K562 (cell line): Measurements from ENCODE around the gene VSTM1. TPM values are rescaled to one million over a fixed set of nuclear protein-coding genes. Genes with fewer than 3 reads are reported as not detected.

Source experiments
- ARID3B ChIP-seq: fragments of 250-450 bp; sonication (Bioruptor Pico); IDR thresholded peaks from 2 replicates; pipeline ENCODE4 v1.4.0; 2020; ENCODE audit warnings: borderline replicate concordance
- BRD9 ChIP-seq: fragments of 450-650 bp; IDR thresholded peaks from 2 replicates; pipeline ENCODE4 v1.6.1; 2018; ENCODE audit warnings: low read depth; ENCODE audit not compliant: partially characterized antibody
- CEBPB ChIP-seq: fragments of 450-650 bp; IDR thresholded peaks from 2 replicates; pipeline ENCODE4 v1.6.1; 2016; ENCODE audit warnings: missing genetic modification characterization, missing compliant biosample characterization
- FOXJ2 ChIP-seq: fragments of 200-800 bp; sonication (Bioruptor generic); IDR thresholded peaks from 2 replicates; pipeline ENCODE4 v1.6.1; 2016; ENCODE audit warnings: missing genetic modification characterization, missing compliant biosample characterization
- FOXP1 ChIP-seq: sonication (generic); formaldehyde crosslinking; IDR thresholded peaks from 2 replicates; pipeline ENCODE4 v1.8.0; 2022; ENCODE audit warnings: mild to moderate bottlenecking, missing genetic modification reagents
- IRF9 ChIP-seq: fragments of 450-650 bp; IDR thresholded peaks from 2 replicates; pipeline ENCODE4 v1.6.1; 2016; ENCODE audit warnings: missing biosample characterization, missing genetic modification characterization
- LEF1 ChIP-seq: fragments of 450-650 bp; IDR thresholded peaks from 2 replicates; pipeline ENCODE4 v1.6.1; 2016; ENCODE audit warnings: mild to moderate bottlenecking
- NCOA2 ChIP-seq, 2 experiments: fragments of 450-650 bp; IDR thresholded peaks; 2 replicates each; pipeline ENCODE4 v1.6.1; 2018; ENCODE audit warnings: mild to moderate bottlenecking in 2 of 2, moderate library complexity in 1 of 2; ENCODE audit not compliant: partially characterized antibody in 2 of 2
- NFRKB ChIP-seq: fragments of 450-650 bp; IDR thresholded peaks from 2 replicates; pipeline ENCODE4 v1.6.1; 2016; ENCODE audit warnings: low read depth
- NRF1 ChIP-seq, 2 experiments: fragments of 450-650 bp; IDR thresholded peaks in 1 of 2; conservative IDR thresholded peaks in 1 of 2; 2 replicates each; pipeline ENCODE4 v1.6.1; 2014; ENCODE audit warnings: mild to moderate bottlenecking in 2 of 2
- RAD51 ChIP-seq: fragments of 450-650 bp; IDR thresholded peaks from 2 replicates; pipeline ENCODE4 v1.7.1; 2016; ENCODE audit warnings: low read depth, mild to moderate bottlenecking, borderline replicate concordance
- SNRNP70 ChIP-seq: fragments of 200-400 bp; formaldehyde crosslinking; optimal IDR thresholded peaks from 2 replicates; pipeline ENCODE3; 2017; ENCODE audit warnings: low read depth, low read length
- SRSF1 ChIP-seq: fragments of 200-400 bp; formaldehyde crosslinking; IDR thresholded peaks from 2 replicates; pipeline ENCODE4 v1.6.1; 2017; ENCODE audit warnings: mild to moderate bottlenecking, low read depth, low read length, moderate library complexity
- SRSF3 ChIP-seq: fragments of 200-400 bp; formaldehyde crosslinking; IDR thresholded peaks from 2 replicates; pipeline ENCODE4 v1.6.1; 2016; ENCODE audit warnings: mild to moderate bottlenecking, low read length, moderate library complexity; ENCODE audit not compliant: insufficient read depth
- TOE1 ChIP-seq, 2 experiments: fragments of 450-650 bp in 1 of 2; sonication (generic) in 1 of 2; formaldehyde crosslinking in 1 of 2; IDR thresholded peaks; 2 replicates each; pipeline versions ENCODE4 v1.7.1 to v1.8.0; 2016 to 2022; ENCODE audit warnings: borderline replicate concordance in 2 of 2, mild to moderate bottlenecking in 2 of 2, antibody characterized with exemption in 1 of 2, inconsistent platforms in 1 of 2, low read depth in 1 of 2, missing genetic modification reagents in 1 of 2, moderate library complexity in 1 of 2
- U2AF1 ChIP-seq: fragments of 200-400 bp; formaldehyde crosslinking; optimal IDR thresholded peaks from 2 replicates; pipeline ENCODE3; 2017; ENCODE audit warnings: mild to moderate bottlenecking, low read depth, low read length, moderate library complexity
- ZBTB43 ChIP-seq: sonication (generic); formaldehyde crosslinking; IDR thresholded peaks from 2 replicates; pipeline ENCODE4 v1.8.0; 2023; ENCODE audit warnings: mild to moderate bottlenecking, missing genetic modification reagents
- ZNF121 ChIP-seq: sonication (generic); formaldehyde crosslinking; conservative IDR thresholded peaks from 2 replicates; pipeline ENCODE4 v1.8.0; 2022; ENCODE audit warnings: missing genetic modification reagents
- ZNF146 ChIP-seq: IDR thresholded peaks from one replicate; pipeline ENCODE4 v1.6.1; 2018; ENCODE audit warnings: missing compliant biosample characterization; ENCODE audit not compliant: unreplicated experiment
- ZNF280A ChIP-seq: fragments of 450-650 bp; IDR thresholded peaks from 2 replicates; pipeline ENCODE4 v1.6.1; 2018; ENCODE audit warnings: mild to moderate bottlenecking, low read depth; ENCODE audit not compliant: partially characterized antibody
- ZNF444 ChIP-seq: fragments of 250-450 bp; sonication (Bioruptor Pico); IDR thresholded peaks from 2 replicates; pipeline ENCODE4 v1.4.0; 2020; ENCODE audit warnings: mild to moderate bottlenecking, moderate library complexity
- ZNF778 ChIP-seq: fragments of 450-650 bp; formaldehyde crosslinking; IDR thresholded peaks from 2 replicates; pipeline ENCODE4 v1.4.0; 2020; ENCODE audit warnings: mild to moderate bottlenecking, moderate library complexity
- ZNF79 ChIP-seq: fragments of 250-450 bp; sonication (Bioruptor Pico); IDR thresholded peaks from 2 replicates; pipeline ENCODE4 v1.4.0; 2020; ENCODE audit warnings: low read depth, mild to moderate bottlenecking, moderate library complexity
- polyA plus RNA-seq, 8 experiments: library from polyadenylated mRNA; depleted of rRNA in 4 of 8; stranded (reverse) in 5 of 8; unstranded in 3 of 8; fragments of >200 nt; fragmentation: Nextera tagmentation in 2 of 8; fragmentation: Illumina TruSeq in 1 of 8; extraction: Ambion mirVana in 2 of 8; extraction: Trizol in 1 of 8; gene quantifications; 2 replicates each; pipeline versions ENCODE4 v1.2.1 to v1.2.3, GENCODE V29; 2011 to 2014; ENCODE audit warnings: inconsistent platforms in 1 of 8, missing spikeins in 1 of 8
- total RNA-seq, 7 experiments: library from RNA; depleted of rRNA in 6 of 7; stranded (reverse); fragments of >200 nt in 6 of 7; fragmentation: Illumina TruSeq in 2 of 7; extraction: Trizol in 2 of 7; gene quantifications; 2 replicates each; pipeline versions ENCODE4 v1.2.1 to v1.2.3, GENCODE V29; 2011 to 2021; ENCODE audit warnings: low replicate concordance in 1 of 7

Gene VSTM1
- total and polyA plus RNA-seq, 9 of the 15 experiments (the other 6 are each of a cell fraction or from before 2014, with no cell fraction given), result not detected

- TF ChIP-seq NRF1 (conservative IDR thresholded peaks at IDR 0.05 in 1 of 2, IDR thresholded peaks at IDR 0.05 in 1 of 2) (peak; percentile 100), ZNF778 (CRISPR knock-in tag) (no peak), ZNF146 (CRISPR knock-in tag) (no peak), NFRKB (0 out of 2 replicates have a peak, but pooled peaks have one; percentile 32), ZNF121 (CRISPR knock-in tag) (no peak), TOE1 (IDR thresholded peaks at IDR 0.05; ENCODE audit: borderline replicate concordance) (peak; percentile 31; the same call in 1 of the 2 replicates), TOE1 (CRISPR knock-in tag; IDR thresholded peaks at IDR 0.05; ENCODE audit: borderline replicate concordance, low read depth) (no peak), SRSF1 (no peak), BRD9 (peak; percentile 89), FOXP1 (no peak), FOXJ2 (tag) (peak; percentile 41; the same call in 1 of the 2 replicates), SRSF3 (no peak), U2AF1 (no peak), LEF1 (no peak), ZBTB43 (CRISPR knock-in tag) (no peak), IRF9 (no peak), CEBPB (tag) (no peak), ZNF444 (CRISPR knock-in tag) (no peak), ARID3B (CRISPR knock-in tag) (no peak), ZNF280A (no peak), NCOA2 (IDR thresholded peaks at IDR 0.05; ENCODE audit: partially characterized antibody in 2 of 2) (no peak), SNRNP70 (no peak), ZNF79 (CRISPR knock-in tag) (no peak), RAD51 (no peak)
Measured at GRCh38 chr19:54102421-54103169, 38.9 kb upstream of the VSTM1 start, which contains the start of gene NDUFA3 (continued).
